ENCODE measurements around the gene CACNA2D4. TPM values are rescaled to one million over a fixed set of nuclear protein-coding genes. Genes with fewer than 3 reads are reported as not detected.

The CACNA2D4 gene, protein sequence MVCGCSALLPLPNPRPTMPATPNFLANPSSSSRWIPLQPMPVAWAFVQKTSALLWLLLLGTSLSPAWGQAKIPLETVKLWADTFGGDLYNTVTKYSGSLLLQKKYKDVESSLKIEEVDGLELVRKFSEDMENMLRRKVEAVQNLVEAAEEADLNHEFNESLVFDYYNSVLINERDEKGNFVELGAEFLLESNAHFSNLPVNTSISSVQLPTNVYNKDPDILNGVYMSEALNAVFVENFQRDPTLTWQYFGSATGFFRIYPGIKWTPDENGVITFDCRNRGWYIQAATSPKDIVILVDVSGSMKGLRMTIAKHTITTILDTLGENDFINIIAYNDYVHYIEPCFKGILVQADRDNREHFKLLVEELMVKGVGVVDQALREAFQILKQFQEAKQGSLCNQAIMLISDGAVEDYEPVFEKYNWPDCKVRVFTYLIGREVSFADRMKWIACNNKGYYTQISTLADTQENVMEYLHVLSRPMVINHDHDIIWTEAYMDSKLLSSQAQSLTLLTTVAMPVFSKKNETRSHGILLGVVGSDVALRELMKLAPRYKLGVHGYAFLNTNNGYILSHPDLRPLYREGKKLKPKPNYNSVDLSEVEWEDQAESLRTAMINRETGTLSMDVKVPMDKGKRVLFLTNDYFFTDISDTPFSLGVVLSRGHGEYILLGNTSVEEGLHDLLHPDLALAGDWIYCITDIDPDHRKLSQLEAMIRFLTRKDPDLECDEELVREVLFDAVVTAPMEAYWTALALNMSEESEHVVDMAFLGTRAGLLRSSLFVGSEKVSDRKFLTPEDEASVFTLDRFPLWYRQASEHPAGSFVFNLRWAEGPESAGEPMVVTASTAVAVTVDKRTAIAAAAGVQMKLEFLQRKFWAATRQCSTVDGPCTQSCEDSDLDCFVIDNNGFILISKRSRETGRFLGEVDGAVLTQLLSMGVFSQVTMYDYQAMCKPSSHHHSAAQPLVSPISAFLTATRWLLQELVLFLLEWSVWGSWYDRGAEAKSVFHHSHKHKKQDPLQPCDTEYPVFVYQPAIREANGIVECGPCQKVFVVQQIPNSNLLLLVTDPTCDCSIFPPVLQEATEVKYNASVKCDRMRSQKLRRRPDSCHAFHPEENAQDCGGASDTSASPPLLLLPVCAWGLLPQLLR
- 37.7 TPM for total RNA-seq (2013)
- polyA plus RNA-seq (10 to 100 TPM; 17.8 to 87.7 (median 22.1) TPM), polyA minus RNA-seq (34.9 and 54.3 TPM in 2 replicates), total RNA-seq (11.4 to 43.8 (median 23.2) reads per million in 11 experiments)

DNA sequence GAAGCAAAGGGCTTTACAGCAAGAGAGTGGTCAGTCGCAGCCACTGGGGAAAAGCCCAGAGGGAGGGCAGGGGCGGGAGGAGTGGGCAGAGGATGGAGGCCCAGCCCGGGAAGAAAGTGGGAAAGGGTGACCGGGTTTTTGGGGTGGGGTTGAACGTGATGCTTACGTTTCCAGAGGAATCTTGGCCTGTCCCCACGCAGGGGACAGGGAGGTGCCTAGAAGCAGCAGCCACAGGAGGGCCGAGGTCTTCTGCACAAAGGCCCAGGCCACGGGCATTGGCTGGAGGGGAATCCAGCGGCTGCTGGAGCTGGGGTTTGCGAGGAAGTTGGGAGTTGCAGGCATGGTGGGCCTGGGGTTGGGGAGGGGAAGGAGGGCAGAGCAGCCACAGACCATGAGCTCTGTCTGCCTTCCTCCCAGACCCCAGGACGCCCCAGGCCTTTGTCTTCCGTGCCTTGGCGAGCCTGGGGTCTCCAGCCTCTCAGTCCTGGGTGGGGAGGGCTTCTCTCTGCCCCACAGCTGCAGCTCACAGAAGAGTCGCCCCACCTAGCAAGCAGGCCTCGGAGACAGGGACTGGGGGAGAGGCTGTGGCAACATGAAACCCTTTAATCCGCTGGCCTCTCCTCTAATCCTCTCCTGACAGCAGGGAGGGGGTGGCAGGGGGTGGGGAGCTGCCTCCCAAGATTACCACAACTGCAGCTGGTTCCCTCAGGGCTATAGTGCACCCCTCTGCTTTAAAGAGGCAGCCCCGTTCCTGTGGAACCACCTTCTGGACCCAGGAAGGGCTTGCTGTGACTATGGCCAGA, at the start of gene CACNA2D4:
Gene CACNA2D4, minus strand, starts transcription at position 572 of the 803 bp plus-strand sequence. Its CDS starts 179 bp downstream, at position 393.
- peak in 2 of 3 donors; percentile 7 to 30 for DNase-seq
- Histone ChIP-seq H3K9me3 (replicated peaks in 1 of 2; ENCODE audit: control insufficient read depth in 1 of 2, insufficient read depth in 1 of 2, low read length in 2 of 2) (no peaks in the 10 kb centered on the region), H3K36me3 (replicated peaks in 1 of 2; ENCODE audit: control insufficient read depth in 1 of 2, insufficient read depth in 2 of 2, low read length in 2 of 2) (peaks cover 0 to 3% of the 10 kb centered on the region in 2 donors), H3K4me2 (replicated peaks; ENCODE audit: extremely low read depth, low read length, poor library complexity, severe bottlenecking) (peak within 1 kb of the TSS; percentile 81), H3K27me3 (ENCODE audit: control insufficient read depth in 2 of 2, insufficient read depth in 2 of 2, low read length in 2 of 2) (no peaks in the 10 kb centered on the region), H3K79me2 (ENCODE audit: insufficient read depth, low read length) (peaks cover 35% of the 10 kb centered on the region), H3K4me3 (replicated peaks in 1 of 3; ENCODE audit: low read depth in 2 of 3, low read length in 3 of 3) (peak within 1 kb of the TSS; percentile 60 to 94 (median 66)), H3K9ac (ENCODE audit: insufficient read depth, low read length, poor library complexity, severe bottlenecking) (peak within 1 kb of the TSS; percentile 96), H3K27ac (ENCODE audit: low read depth in 1 of 2, low read length in 2 of 2) (peak within 1 kb of the TSS; percentile 86 to 99), H4K20me1 (ENCODE audit: insufficient read depth, low read length) (no peaks in the 10 kb centered on the region), H2AFZ (ENCODE audit: insufficient read depth, low read depth, low read length, poor library complexity, severe bottlenecking) (peak within 1 kb of the TSS; percentile 87), H3K4me1 (ENCODE audit: control insufficient read depth in 1 of 2, insufficient read depth in 2 of 2, low read length in 2 of 2) (peaks cover 36 to 48% of the 10 kb centered on the region in 2 donors)
- intact Hi-C loops (cut with micrococcal nuclease) = no loop called here
- peaks cover 0 to 1% (median 0%) of the 10 kb centered on the region in 7 donors for H3K9me3 Mint-ChIP-seq
- TF ChIP-seq, protein P1, sequence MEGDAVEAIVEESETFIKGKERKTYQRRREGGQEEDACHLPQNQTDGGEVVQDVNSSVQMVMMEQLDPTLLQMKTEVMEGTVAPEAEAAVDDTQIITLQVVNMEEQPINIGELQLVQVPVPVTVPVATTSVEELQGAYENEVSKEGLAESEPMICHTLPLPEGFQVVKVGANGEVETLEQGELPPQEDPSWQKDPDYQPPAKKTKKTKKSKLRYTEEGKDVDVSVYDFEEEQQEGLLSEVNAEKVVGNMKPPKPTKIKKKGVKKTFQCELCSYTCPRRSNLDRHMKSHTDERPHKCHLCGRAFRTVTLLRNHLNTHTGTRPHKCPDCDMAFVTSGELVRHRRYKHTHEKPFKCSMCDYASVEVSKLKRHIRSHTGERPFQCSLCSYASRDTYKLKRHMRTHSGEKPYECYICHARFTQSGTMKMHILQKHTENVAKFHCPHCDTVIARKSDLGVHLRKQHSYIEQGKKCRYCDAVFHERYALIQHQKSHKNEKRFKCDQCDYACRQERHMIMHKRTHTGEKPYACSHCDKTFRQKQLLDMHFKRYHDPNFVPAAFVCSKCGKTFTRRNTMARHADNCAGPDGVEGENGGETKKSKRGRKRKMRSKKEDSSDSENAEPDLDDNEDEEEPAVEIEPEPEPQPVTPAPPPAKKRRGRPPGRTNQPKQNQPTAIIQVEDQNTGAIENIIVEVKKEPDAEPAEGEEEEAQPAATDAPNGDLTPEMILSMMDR (IDR thresholded peaks at IDR 0.05) = no peak
- peaks cover 49% of the 10 kb centered on the region for H3K4me1 Mint-ChIP-seq
- H3K27ac Mint-ChIP-seq = peak within 1 kb of the TSS; percentile 94 to 99 (median 97)
- H3K4me3 Mint-ChIP-seq = peak within 1 kb of the TSS; percentile 95 to 96
- peaks cover 10 to 14% of the 10 kb centered on the region in 2 donors for H3K36me3 Mint-ChIP-seq
- WGBS (ENCODE audit: insufficient coverage) = 0% methylated on average over 7 of the region's 18 CpGs
- peaks cover 2 to 6% (median 6%) of the 10 kb centered on the region in 3 donors for H3K27me3 Mint-ChIP-seq (ENCODE audit: low read depth in 3 of 3)
